GM18867 (cell line): ENCODE measurements around the gene DNAJC11.
"Not testable (repeated sequence)": the region's sequence is repeated elsewhere in the genome, so short reads cannot be mapped to it uniquely, and the experiment has no call there.

Experiments
- ATAC-seq: cut with Tn5 transposase; IDR thresholded peaks from one replicate; pipeline ENCODE4 v1.9.1; 2021; ENCODE audit warnings: mild to moderate bottlenecking, moderate library complexity; ENCODE audit not compliant: unreplicated experiment

DNAJC11 gene

DNA sequence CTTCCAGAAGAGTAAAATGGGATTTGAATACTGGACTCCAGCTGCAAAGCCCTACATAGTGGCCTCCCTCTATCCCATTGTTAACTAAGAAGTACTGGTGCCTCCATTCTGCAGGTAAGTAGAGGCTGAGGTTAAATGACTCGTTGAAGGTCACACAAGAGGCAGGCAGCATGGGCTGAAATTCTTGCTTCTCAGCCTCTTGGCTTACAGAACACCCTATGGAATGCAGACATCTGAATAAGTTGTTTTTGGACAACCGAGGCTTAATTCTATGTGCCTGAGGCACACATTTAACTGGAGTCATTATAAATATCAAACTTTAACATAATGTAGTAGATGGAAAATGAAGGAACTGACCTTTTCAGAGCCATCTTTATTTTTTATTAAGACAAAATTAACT, 5.7 kb downstream of the DNAJC11 start:
- no peak for ATAC-seq

DNA sequence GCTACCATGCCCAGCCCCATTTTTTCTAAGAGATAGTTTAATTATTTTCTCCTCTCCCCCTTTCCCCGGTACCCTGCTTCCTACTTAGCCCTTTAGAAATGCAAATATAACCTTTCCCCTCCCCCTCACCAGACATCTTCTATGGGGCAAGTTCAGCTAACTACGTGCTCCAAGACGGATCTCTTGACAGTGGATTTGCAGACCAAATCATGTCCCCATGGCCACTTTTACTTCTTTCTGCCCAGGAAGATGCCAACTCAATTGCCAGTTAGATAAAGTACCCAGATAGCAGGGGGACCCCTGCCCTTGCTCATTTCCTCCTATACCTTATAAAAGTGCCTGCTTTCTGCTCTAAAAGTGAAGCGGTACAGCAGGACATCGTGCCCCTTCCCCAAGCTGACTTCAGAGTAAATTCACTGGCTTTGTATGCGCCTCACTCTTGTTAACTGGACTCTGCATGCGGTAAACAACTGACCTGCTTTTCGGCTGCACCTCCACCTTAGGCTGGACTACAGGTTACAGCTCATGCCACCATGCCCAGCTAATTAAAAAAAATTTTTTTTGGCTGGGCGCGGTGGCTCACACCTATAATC, 7.4 kb downstream of the DNAJC11 start:
- ATAC-seq: no peak

DNA sequence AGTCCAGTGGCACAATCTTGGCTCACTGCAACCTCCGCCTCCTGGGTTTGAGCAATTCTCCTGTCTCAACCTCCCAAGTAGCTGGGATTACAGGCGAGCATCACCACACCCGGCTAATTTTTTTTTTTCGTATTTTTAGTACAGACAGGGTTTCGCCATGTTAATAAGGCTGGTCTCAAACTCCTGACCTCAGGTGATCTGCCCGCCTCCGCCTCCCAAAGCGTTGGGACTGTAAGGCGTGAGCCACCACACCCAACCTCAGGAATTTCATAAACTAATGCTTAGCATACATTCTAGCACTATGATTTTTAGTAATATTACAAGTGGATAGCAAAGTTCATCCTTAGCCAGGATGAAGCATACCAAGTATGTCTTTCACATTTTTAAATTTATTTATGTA, 8.7 kb downstream of the DNAJC11 start:
- no peak for ATAC-seq

DNA sequence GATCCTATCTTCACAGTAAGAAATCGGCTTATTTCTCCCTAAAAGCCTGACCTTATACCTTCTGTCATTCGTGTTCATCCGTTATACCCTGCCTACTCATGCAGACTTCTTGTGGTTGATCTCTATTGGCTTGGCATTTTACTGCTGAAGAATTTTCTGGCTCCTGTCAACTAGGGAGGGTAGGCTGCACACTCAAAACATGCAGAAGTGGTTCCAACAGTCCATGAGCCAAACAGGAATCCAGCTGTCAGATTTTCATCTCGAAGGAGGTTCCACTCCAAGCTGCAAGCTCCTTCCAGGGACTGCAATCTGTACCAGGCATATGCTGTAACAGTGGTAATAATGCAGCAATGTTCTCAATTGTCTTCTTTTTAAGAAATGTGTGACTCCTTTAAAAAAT, 10.1 kb downstream of the DNAJC11 start:
- ATAC-seq: no peak

DNA sequence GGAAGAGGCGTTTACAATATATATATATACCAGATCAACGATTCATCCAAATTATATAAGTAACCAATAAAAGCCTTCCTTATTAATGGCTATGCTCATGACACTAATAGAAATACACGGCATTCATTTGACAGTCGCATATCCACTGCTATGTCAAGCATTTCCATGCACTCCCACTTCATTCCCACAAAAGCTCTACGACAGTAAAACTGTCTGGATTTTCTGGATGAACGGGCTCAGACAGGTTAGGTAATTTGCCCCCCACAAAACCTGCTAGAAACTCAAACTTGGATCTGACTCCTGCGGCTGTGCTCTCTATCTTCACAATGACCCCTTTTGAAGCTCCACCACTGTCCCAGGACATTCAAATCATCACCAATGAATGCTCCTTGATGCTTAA, 11.4 kb downstream of the DNAJC11 start:
- no peak for ATAC-seq

DNA sequence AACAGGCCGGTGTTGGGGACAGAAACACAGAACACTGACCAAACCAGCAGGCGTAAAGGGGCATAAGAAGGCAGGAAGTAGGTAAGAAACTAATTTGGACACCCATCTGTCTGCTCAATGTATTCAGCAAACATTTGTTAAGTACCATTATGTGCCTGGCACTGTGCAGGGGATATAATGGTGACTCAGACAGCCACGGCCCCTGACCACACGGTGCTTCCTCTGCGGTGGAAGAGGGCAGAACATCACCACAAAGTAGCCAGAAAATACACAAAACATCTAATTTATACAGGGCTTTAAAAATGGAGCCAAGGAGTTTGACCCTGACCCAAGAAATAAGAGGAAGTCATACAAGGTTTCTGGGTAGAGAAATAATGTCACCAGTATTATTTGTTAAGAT, 12.9 kb downstream of the DNAJC11 start:
- ATAC-seq: no peak

DNA sequence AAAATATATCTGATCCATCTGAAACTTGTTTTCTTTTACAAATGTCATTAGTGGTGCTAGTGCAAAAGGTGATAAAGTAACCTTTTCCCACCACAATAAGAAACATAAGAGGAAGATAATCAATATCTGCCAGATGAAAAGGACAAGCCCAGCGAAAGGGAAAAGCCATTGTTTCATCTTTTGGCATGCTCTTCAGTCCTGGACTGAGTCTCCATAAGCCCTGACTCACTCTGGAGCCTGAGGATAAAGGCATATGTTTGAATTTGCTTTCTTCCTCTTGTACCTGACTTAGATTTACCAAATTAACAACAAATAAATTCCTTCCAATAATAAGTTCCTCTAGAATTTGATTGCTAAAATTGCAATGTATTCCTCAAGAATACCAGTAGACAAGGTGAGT, 13.6 kb downstream of the DNAJC11 start:
- ATAC-seq: no peak

DNA sequence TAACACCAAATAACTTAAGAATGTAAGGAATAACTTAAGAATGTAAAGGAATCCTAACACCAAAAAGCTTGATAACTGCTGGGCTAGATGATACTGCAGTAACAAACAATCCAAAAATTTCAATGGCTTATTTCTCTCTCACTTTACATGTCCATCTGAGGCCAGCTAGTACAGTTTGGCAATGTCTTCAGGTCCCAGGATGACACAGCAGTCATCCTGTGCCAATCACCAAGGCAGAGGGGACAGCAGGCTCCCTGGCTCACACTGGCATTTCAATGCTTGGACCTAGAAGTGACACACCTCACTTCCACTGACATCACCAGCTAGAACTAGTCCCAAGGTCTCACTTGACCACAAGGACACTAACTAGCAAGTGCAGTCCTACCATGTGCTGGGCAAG, 15.3 kb downstream of the DNAJC11 start:
- ATAC-seq: no peak

DNA sequence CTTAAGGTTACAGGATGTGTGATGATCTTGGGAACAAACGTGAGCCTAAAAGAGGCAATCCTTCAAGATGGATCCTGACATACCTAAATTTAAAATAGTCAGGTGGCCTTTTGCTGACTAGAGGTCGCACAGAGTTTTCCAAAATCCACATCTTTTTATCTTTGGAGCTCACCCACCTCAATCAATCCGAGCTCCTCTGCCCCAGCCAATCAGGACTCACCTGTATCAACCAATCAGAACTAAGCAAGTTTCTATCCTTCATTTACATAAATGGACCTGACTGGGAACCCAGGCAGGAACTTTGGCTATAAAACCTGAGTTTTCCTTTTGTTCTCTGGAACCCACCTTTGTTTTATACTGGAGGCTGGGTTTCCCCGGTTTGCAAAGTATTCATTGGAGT, 16.2 kb downstream of the DNAJC11 start:
- no peak for ATAC-seq

DNA sequence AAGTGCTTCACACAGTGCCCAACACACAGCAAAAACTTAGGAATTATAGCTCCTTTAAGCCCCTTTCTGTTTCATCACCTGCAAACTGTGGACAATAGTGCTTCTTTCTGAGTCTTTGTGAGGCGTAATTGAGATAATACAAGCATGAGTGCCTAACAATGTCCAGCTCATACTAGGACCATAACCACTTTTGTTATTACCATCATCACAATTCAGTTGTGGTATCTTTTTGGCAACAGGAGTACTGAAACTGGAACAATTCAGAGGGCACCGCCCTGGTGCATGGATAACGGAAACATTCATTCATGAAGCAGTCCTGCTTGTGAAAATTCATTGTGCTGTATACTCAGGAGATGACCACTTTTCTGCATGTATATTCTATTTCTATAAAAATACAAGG, 18.2 kb downstream of the DNAJC11 start:
- ATAC-seq: no peak

DNA sequence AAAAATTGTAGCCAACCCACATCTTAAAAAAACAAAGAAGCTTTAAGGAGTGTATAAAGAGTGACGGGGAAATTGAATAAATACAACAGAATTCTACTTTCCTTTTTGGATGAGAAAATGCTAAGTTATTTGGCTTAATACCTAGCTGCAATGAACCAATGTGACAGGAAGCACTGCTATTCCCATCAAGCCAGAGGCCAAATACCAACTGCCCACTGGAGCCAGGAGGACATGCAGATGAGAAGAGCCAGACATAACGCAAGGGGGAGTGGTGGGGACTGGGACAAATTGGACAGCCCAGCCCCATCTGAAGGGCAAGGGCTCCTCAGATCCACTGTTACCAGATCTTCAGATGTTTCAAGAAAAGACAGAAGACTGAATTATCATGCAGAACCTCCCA, 25.7 kb downstream of the DNAJC11 start:
- no peak for ATAC-seq

DNA sequence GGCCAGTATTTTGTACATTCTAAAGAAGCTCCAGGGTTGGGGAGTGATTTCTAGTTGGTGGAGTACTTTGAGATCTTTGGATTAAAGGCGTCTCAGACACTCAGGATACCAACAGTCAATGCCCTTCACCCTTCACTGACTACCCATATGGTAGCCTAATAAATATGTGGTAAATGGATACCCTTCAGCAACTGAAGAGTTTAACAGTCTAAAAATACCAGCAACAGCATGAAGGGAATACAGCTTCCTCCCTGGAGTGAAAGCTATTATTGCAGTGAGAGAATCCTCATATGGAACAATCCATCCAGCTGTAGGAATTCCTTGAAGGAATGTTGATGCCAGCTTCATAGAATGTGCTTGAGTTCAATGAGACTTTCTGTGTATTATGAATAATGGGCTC, 26.8 kb downstream of the DNAJC11 start:
- ATAC-seq: no peak

DNA sequence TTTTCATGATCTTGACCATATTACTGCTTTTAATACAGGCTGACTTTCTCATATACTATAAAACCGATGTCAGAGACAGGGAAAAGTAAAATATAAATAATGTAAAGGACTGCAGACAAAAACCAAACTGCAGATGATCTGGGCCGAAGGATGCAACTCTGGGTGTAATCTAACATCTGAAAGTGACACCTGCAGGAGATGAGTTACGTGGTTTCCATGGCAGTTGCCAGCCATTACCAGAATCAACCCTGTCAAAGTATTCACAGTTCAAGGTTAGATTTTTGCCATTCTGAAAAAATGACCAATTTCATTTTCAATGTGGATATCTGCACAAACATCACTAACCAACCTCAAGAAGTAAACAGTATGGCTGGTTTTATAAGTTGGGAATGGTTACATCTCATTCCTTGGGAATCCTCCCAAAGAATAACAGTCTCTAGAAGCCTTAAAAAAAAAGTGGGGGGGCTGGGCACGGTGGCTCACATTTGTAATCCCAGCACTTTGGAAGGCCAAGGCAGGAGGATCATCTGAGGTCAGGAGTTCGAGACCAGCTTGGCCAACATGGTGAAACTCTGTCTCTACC, 27.7 kb downstream of the DNAJC11 start:
- ATAC-seq: peak; percentile 48

DNA sequence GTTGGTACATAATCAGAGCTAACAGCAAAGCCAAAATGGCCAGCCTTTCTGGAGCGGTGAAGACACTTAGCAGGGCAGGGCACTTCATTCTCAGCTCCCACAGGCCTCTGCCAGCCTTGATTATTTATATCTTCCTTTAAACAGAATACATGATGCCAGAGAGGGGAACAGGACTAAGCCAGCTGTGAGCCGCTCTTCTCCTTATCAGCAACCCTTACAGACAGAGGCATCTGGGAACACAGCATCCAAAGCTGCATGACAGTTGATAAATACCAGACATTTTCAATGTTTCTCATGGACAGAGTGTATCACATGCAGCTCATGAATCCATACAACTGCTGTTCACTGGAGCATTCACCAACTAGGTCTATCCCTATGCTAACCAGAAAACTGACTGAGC, 29.1 kb downstream of the DNAJC11 start:
- ATAC-seq: no peak

DNA sequence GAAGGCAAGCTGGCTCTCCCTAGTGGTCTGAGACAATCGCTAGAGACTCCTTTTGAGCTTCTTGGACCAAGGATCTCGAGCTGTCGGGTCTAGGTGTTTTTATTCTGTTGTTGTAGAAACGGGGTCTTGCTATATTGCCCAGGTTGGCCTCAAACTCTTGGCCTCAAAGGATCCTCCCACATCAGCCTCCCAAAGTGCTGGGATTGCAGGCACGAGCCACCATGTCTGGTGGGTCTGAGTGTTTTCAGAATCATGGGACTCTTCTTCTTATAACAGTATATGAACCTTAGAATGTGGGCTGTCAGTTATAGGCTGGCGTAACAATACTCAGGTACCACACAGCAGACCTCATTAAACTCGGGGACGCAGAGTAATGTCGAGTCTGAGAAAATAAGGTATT, 33.1 kb downstream of the DNAJC11 start:
- ATAC-seq: no peak

DNA sequence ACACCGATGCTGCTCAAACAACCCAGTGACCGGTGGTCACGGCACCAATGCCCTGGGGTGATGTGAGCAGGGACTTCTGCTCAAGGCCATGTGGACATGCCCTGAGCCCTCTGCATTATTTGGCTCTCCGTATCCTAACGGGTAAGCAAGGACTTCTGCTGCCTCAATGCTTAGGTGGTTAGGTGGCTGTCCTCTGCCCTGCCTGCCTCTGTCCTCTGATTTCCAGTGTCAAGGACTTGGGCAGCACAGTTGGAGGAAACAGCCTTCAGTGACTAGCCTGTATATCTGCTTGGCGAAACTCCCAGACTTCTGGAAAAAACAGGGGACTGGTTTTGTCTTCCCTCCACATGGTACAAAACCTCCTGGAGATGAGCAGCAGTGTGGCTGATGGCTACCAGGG, 34.5 kb downstream of the DNAJC11 start:
- ATAC-seq: no peak

DNA sequence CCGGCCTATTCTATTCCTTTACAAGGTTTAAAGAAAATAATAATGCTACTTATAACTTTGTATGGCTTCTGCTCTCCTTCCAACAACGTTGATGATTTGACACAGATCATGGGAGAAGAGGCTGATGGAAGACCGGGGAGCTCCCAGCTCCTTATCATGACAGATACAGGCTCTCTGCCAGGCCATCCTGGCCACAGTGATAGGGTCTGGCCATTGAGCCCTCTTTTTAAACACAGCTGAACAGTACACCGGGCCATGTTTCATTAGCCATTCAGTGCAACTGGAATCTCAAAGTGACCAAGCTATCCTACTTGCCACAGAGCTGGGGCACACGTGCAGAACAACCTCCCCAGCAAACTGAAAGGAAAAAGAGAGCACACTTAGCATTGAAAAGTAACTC, 34.9 kb downstream of the DNAJC11 start:
- ATAC-seq: no peak

DNA sequence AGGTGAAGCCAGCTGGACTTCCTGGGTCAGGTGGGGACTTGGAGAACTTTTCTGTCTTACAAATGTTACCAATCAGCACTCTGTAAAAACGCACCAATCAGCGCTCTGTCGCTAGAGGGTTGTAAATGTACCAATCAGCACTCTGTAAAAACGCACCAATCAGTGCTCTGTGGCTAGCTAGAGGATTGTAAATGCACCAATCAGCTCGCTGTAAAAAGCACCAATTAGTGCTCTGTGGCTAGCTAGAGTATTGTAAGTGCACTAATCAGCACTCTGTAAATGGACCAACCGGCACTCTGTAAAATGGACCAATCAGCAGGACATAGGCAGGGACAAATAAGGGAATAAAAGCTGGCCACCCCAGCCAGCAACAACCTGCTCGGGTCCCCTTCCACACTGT, 39.1 kb downstream of the DNAJC11 start:
- not testable (repeated sequence) for ATAC-seq

DNA sequence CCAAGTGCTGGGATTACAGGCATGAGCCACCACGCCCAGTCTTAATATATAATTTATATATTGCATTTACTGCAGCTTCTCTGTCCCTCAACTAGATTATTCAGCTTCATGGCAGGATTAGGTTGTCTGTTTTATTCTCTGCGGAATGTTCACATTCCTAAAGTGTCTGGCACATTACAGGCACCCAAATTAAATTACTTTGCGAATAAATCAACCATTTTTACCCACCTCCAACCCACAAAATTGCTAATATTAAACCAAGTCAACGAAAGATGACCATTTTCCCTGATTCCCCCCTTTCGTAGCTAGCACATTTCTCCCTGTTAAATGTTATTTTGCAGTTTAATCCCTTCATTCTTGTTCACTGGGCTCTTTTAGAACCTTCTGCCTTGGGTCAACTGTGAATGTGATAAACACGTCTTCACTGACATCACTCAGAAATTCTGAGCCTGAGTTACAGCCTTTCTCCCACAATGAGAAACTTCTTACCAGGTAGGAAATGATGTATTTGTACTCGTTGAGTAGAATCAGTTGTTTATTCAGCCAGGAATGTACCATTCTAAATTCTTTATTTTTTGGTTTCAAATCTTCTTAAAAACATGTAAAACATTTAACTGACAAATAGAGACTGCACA, 41.1 kb downstream of the DNAJC11 start:
- no peak for ATAC-seq

DNA sequence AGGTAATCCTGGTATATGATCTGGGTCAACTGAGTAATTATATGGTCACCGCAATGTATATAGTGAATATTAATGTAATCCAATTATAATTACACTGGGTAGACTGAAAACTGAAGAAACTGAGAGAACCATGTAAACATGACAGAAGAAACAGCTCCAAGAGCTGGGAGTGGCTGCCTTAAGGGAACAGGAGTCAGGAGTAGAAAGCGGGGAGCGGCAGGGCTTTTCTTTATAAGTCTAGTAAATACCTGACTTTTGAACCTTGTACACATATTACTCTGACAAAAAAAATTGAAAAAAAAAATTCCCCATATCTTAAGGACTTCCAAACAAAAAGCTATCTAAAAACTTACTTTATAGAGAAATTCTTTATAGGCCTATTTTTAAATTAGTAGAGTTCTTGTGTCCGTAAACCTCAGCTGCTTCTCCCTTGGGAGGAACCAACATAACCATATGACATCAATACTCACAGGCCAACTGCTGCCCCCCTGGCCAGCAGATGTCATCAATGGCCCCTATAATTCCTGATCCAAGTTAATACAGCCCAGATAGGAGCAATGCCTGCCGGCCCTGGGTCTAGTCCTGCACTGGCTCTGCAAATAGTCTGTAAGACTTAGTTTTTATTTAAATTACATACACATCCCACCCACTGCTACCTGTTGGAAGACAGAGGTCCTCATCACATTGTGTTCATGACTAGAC, 43.1 kb downstream of the DNAJC11 start:
- no peak for ATAC-seq

DNA sequence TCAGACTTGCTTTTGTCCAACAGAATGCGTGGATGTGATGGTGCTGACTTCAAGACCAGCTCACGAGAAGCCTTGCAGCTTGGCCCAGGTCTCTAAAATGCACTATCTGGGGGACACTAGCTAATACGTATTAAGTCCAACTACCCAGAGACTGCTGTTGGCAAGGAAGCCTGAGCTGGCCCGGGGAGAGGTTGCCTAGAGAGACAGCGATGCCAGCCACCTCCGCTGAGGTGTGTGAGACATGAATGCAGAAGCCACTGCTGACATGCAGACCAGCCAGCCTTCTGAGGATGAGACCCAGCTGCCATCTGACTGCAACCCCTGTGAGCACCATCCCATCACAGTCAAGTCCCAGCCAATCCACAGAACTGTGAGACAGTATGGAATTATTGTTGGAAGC, 44.5 kb downstream of the DNAJC11 start:
- no peak for ATAC-seq
